ENCODE results near the gene SLC22A23.

SLC22A23 gene

GRCh38 chr6:3361312-3362037 is 95.4 kb downstream of the SLC22A23 start:
- H3K36me3 ChIP-seq = no peaks in the 10 kb centered on the region
- no peak overlapping the region for H3K4me3 ChIP-seq
- no peak for TF ChIP-seq CTCF (IDR thresholded peaks at IDR 0.05)
- H3K4me1 ChIP-seq = peaks cover 0 to 12% (median 8%) of the 10 kb centered on the region in 4 donors
- H3K27me3 ChIP-seq = no peaks in the 10 kb centered on the region
- H3K27ac ChIP-seq = no peak overlapping the region
- intact Hi-C loops (cut with DNase I; ENCODE audit: low total_unique reads) = no loop called here
- H3K9me3 ChIP-seq = no peaks in the 10 kb centered on the region
- no peak for DNase-seq

- no peak for TF ChIP-seq CTCF (IDR thresholded peaks at IDR 0.05)
- DNase-seq = no peak
- H3K27ac ChIP-seq = no peak overlapping the region
Observed at GRCh38 chr6:3360727-3361045, 96.2 kb downstream of the SLC22A23 start.

GRCh38 chr6:3359973-3360726 is 96.7 kb downstream of the SLC22A23 start:
- intact Hi-C loops (cut with DNase I; ENCODE audit: low total_unique reads) = loop anchor here (10.0 kb wide), 1 partner anchor 375 kb away; no protein-coding TSS in a partner anchor
- no peaks in the 10 kb centered on the region for H3K9me3 ChIP-seq
- H3K36me3 ChIP-seq = no peaks in the 10 kb centered on the region
- H3K4me3 ChIP-seq = no peak overlapping the region
- H3K27ac ChIP-seq = no peak overlapping the region
- no peak for DNase-seq
- H3K27me3 ChIP-seq = no peaks in the 10 kb centered on the region
- peaks cover 0 to 22% (median 14%) of the 10 kb centered on the region in 4 donors for H3K4me1 ChIP-seq
- TF ChIP-seq CTCF (IDR thresholded peaks at IDR 0.05) = no peak

More at GRCh38 chr6:3360727-3361045, 96.2 kb downstream of the SLC22A23 start:
- no peaks in the 10 kb centered on the region for H3K27me3 ChIP-seq
- no peak overlapping the region for H3K4me3 ChIP-seq
- no peaks in the 10 kb centered on the region for H3K36me3 ChIP-seq
- no peaks in the 10 kb centered on the region for H3K9me3 ChIP-seq
- intact Hi-C loops (cut with DNase I; ENCODE audit: low total_unique reads) = no loop called here
- H3K4me1 ChIP-seq = peaks cover 0 to 16% (median 12%) of the 10 kb centered on the region in 4 donors

- Histone ChIP-seq H3K36me3 (no peaks in the 10 kb centered on the region), H3K9me3 (no peaks in the 10 kb centered on the region), H3K4me3 (no peak overlapping the region), H3K27me3 (no peaks in the 10 kb centered on the region), H3K27ac (no peak overlapping the region), H3K4me1 (peaks cover 0 to 23% (median 16%) of the 10 kb centered on the region in 4 donors)
- intact Hi-C loops (cut with DNase I; ENCODE audit: low total_unique reads) = loop anchor here (10.0 kb wide), 1 partner anchor 376 kb away; no protein-coding TSS in a partner anchor
- no peak for TF ChIP-seq CTCF (IDR thresholded peaks at IDR 0.05)
- no peak for DNase-seq
Observed at GRCh38 chr6:3359101-3359752, 97.6 kb downstream of the SLC22A23 start.

GRCh38 chr6:3358413-3359100 is 98.3 kb downstream of the SLC22A23 start:
- no peak overlapping the region for H3K27ac ChIP-seq
- H3K36me3 ChIP-seq = no peaks in the 10 kb centered on the region
- peaks cover 0 to 23% (median 16%) of the 10 kb centered on the region in 4 donors for H3K4me1 ChIP-seq
- H3K4me3 ChIP-seq = no peak overlapping the region
- no peaks in the 10 kb centered on the region for H3K27me3 ChIP-seq
- H3K9me3 ChIP-seq = no peaks in the 10 kb centered on the region
- TF ChIP-seq CTCF (IDR thresholded peaks at IDR 0.05) = no peak
- DNase-seq = no peak
- intact Hi-C loops (cut with DNase I; ENCODE audit: low total_unique reads) = loop anchor here (10.0 kb wide), 1 partner anchor 376 kb away; no protein-coding TSS in a partner anchor

All from tibial artery (tissue), 4 donors.